B cell (primary cell): ENCODE results near the gene MGAT4B. TPM values are rescaled to one million over a fixed set of nuclear protein-coding genes. Genes with fewer than 3 reads are reported as not detected.
A peak's percentile ranks its signal among the peaks of the same experiment; 100 is the strongest.

Experiments
- ATAC-seq: fragments of 200-7000 bp; cut with Tn5 transposase; one replicate; pipeline ENCODE4 v1.10.0; 2021; ENCODE audit warnings: low read depth, mild to moderate bottlenecking, moderate number of reproducible peaks, moderate library complexity
- CTCF ChIA-PET: fragments of 350-600 bp; sonication (Branson Sonifier 250); formaldehyde crosslinking; loops from one replicate; lab custom pipeline; 2021; ENCODE audit warnings: antibody characterized with exemption, inconsistent platforms; lab: Charles Lee
- POLR2A ChIA-PET: fragments of 350-600 bp; sonication (Branson Sonifier 250); formaldehyde crosslinking; loops from one replicate; lab custom pipeline; 2021; ENCODE audit warnings: antibody characterized with exemption; lab: Charles Lee
- DNase-seq: peaks from one replicate; pipeline ENCODE4 v3.0.0; 2013
- H2AFZ ChIP-seq: 2 replicates; pipeline ENCODE4 v1.6.1; 2012; ENCODE audit warnings: mild to moderate bottlenecking, low read depth, low read length; ENCODE audit not compliant: insufficient read depth, poor library complexity, severe bottlenecking
- H3K27ac ChIP-seq, 2 donors: 1 replicate in 1 of 2; 2 replicates in 1 of 2; pipeline ENCODE4 v1.5.1; 2012 to 2013; ENCODE audit warnings: low read length in 2 of 2, mild to moderate bottlenecking in 2 of 2, moderate library complexity in 1 of 2
- H3K27me3 ChIP-seq, 4 experiments: fragments of 200-600 bp in 1 of 4; sonication (generic) in 1 of 4; replicated peaks in 1 of 4; 1 replicate in 2 of 4; 2 replicates in 2 of 4; pipeline versions ENCODE4 v1.6.1 to v1.7.0; 2013 to 2016; ENCODE audit warnings: low read length in 3 of 4, mild to moderate bottlenecking in 2 of 4, mixed read lengths in 1 of 4, moderate library complexity in 1 of 4; ENCODE audit not compliant: insufficient read depth in 4 of 4, control insufficient read depth in 3 of 4; ENCODE audit errors: control extremely low read depth in 1 of 4
- H3K36me3 ChIP-seq, 2 experiments: replicated peaks in 1 of 2; 1 replicate in 1 of 2; 2 replicates in 1 of 2; pipeline versions ENCODE4 v1.6.1 to v1.7.1; 2013; ENCODE audit warnings: low read length in 1 of 2; ENCODE audit not compliant: insufficient read depth in 2 of 2, control insufficient read depth in 1 of 2; ENCODE audit errors: control extremely low read depth in 1 of 2, extremely low read depth in 1 of 2
- H3K4me1 ChIP-seq, 2 donors: fragments of 200-600 bp in 1 of 2; sonication (generic) in 1 of 2; 1 replicate in 1 of 2; 2 replicates in 1 of 2; pipeline versions ENCODE4 v1.5.1 to v1.6.1; 2013 to 2017; ENCODE audit warnings: low read length in 2 of 2; ENCODE audit not compliant: control insufficient read depth in 2 of 2, insufficient read depth in 2 of 2
- H3K4me2 ChIP-seq: replicated peaks from 2 replicates; pipeline ENCODE3; 2012; ENCODE audit warnings: mild to moderate bottlenecking, low read depth, low read length; ENCODE audit not compliant: poor library complexity, severe bottlenecking
- H3K4me3 ChIP-seq, 5 experiments: fragments of 200-600 bp in 1 of 5; sonication (generic) in 1 of 5; 1 replicate in 3 of 5; 2 replicates in 2 of 5; pipeline versions ENCODE4 v1.5.1 to v1.7.0; 2011 to 2016; ENCODE audit warnings: low read length in 4 of 5, mild to moderate bottlenecking in 4 of 5, low read depth in 2 of 5, control low read depth in 1 of 5, moderate library complexity in 1 of 5; ENCODE audit not compliant: insufficient read depth in 1 of 5; ENCODE audit errors: control extremely low read depth in 1 of 5, extremely low read depth in 1 of 5
- H3K79me2 ChIP-seq: fragments of 200-600 bp; sonication (generic); one replicate; pipeline ENCODE4 v1.6.0; 2016; ENCODE audit warnings: low read length; ENCODE audit not compliant: control insufficient read depth, insufficient read depth
- H3K9ac ChIP-seq: fragments of 200-600 bp; sonication (generic); 2 replicates; pipeline ENCODE4 v1.6.1; 2017; ENCODE audit warnings: mild to moderate bottlenecking, low read length, moderate library complexity
- H3K9me3 ChIP-seq, 3 donors: one replicate each; pipeline versions ENCODE4 v1.6.1 to v1.7.1; 2013; ENCODE audit warnings: low read length in 2 of 3; ENCODE audit not compliant: control insufficient read depth in 2 of 3, insufficient read depth in 1 of 3; ENCODE audit errors: control extremely low read depth in 1 of 3
- H4K20me1 ChIP-seq: 2 replicates; pipeline ENCODE4 v1.6.0; 2012; ENCODE audit warnings: mild to moderate bottlenecking, low read length; ENCODE audit not compliant: insufficient read depth, control insufficient read depth, poor library complexity, severe bottlenecking
- H3K27ac Mint-ChIP-seq: one replicate; pipeline ENCODE4 v1.8.0; 2021; ENCODE audit warnings: mixed read lengths
- H3K27me3 Mint-ChIP-seq: one replicate; pipeline ENCODE4 v1.8.0; 2021; ENCODE audit warnings: mixed read lengths
- H3K4me1 Mint-ChIP-seq: one replicate; pipeline ENCODE4 v1.8.0; 2021; ENCODE audit warnings: mixed read lengths
- H3K4me3 Mint-ChIP-seq: one replicate; pipeline ENCODE4 v1.8.0; 2021; ENCODE audit warnings: mixed read lengths
- H3K9me3 Mint-ChIP-seq: one replicate; pipeline ENCODE4 v1.8.0; 2022; ENCODE audit warnings: mixed read lengths; ENCODE audit not compliant: insufficient read depth
- CTCF ChIP-seq: fragments of 200-600 bp; IDR thresholded peaks from one replicate; pipeline ENCODE4 v1.8.0; 2022; ENCODE audit warnings: antibody characterized with exemption, mild to moderate bottlenecking
- EZH2 ChIP-seq: IDR thresholded peaks from 2 replicates; pipeline ENCODE4 v1.6.1; 2012; ENCODE audit warnings: borderline replicate concordance, low read depth, mild to moderate bottlenecking, moderate library complexity, low read length; ENCODE audit not compliant: insufficient read depth, poor library complexity, severe bottlenecking
- WGBS: methylation state at CpG from one replicate; pipeline ENCODE4 v1.1.5; 2013; ENCODE audit warnings: missing lambda C conversion rate; ENCODE audit not compliant: insufficient coverage; 5-methylcytosine and 5-hydroxymethylcytosine counted together
- intact Hi-C: fragments of 100-400 bp; cut with micrococcal nuclease; formaldehyde crosslinking; loops from one replicate; pipeline ENCODE4 v1.10.0; 2022
- polyA plus RNA-seq: library from polyadenylated mRNA; depleted of rRNA; stranded (reverse); fragments of >200 nt; gene quantifications from 2 replicates; pipeline ENCODE4 v1.2.3, GENCODE V29; 2012
- total RNA-seq, 2 donors: library from RNA; stranded (reverse); fragments of 120-200 nt in 1 of 2; gene quantifications; 1 replicate in 1 of 2; 2 replicates in 1 of 2; pipeline versions ENCODE4 v1.2.3 to v1.2.4, GENCODE V29; 2013 to 2022

The MGAT4B gene
- total and polyA plus RNA-seq, 2 donors (not counting 1 experiment from before 2014, with no cell fraction given) = 105 to 165 TPM

- ChIA-PET POLR2A (interaction anchor here (1.6 kb wide), 1 partner anchor 30 kb away, joined by 8 read pairs; the partner anchor contains the start of gene MAML1), CTCF (interaction anchor here (0.7 to 3.8 kb wide), 36 partner anchors 9 to 329 kb away, joined by 3 to 25 read pairs (median 4); partner anchors contain the start of genes LTC4S, MAML1, SQSTM1 and TBC1D9B)
- Mint-ChIP-seq H3K9me3 (no peaks in the 10 kb centered on the region), H3K4me1 (peaks cover 43% of the 10 kb centered on the region), H3K27ac (no peak overlapping the region), H3K27me3 (no peaks in the 10 kb centered on the region), H3K4me3 (no peak overlapping the region)
- peaks cover 84% of the 10 kb centered on the region for H3K79me2 ChIP-seq
- TF ChIP-seq CTCF (no peak), EZH2 (no peak)
- H3K27ac ChIP-seq = peak overlapping the region in 1 of 2 donors; percentile 68
- DNase-seq (no peak), ATAC-seq (no peak)
- H3K27me3 ChIP-seq = no peaks in the 10 kb centered on the region
- no CpG with 5 or more reads among the region's 3 CpGs for WGBS
- no peak overlapping the region for H3K4me3 ChIP-seq
- H3K4me2 ChIP-seq = no peak overlapping the region
- H4K20me1 ChIP-seq = peaks cover 91% of the 10 kb centered on the region
- H2AFZ ChIP-seq = no peak overlapping the region
- H3K9ac ChIP-seq = no peak overlapping the region
- H3K36me3 ChIP-seq = peaks cover 1 to 29% of the 10 kb centered on the region in 2 experiments
- H3K9me3 ChIP-seq = no peaks in the 10 kb centered on the region
- intact Hi-C loops = loop anchor here (1.0 to 5.0 kb wide), 7 partner anchors 30 to 595 kb away; partner anchors contain the start of genes CANX, MAML1 and MRNIP
- H3K4me1 ChIP-seq = peaks cover 17 to 32% of the 10 kb centered on the region in 2 donors
Observed at GRCh38 chr5:179762781-179763176, 43.9 kb downstream of the MGAT4B start.
